Neuronal stem cell (in vitro differentiated cells): ENCODE measurements around the gene RBMS3.

Experiments
- DNase-seq: peaks from one replicate; pipeline ENCODE4 v3.0.0-alpha.2; 2013; ENCODE audit warnings: low spot score
- H2AFZ ChIP-seq: one replicate; pipeline ENCODE4 v1.6.1; 2013; ENCODE audit warnings: mild to moderate bottlenecking, low read length, inconsistent platforms
- H2AK5ac ChIP-seq: 2 replicates; pipeline ENCODE4 v1.6.1; 2013; ENCODE audit warnings: low read depth, mild to moderate bottlenecking, inconsistent platforms, low read length, moderate library complexity, mixed read lengths
- H2BK120ac ChIP-seq: 2 replicates; pipeline ENCODE4 v1.6.1; 2013; ENCODE audit warnings: low read depth, mild to moderate bottlenecking, inconsistent platforms, low read length, moderate library complexity, mixed read lengths
- H2BK12ac ChIP-seq: one replicate; pipeline ENCODE4 v1.6.1; 2013; ENCODE audit warnings: low read length, inconsistent platforms
- H2BK15ac ChIP-seq: 2 replicates; pipeline ENCODE4 v1.6.1; 2013; ENCODE audit warnings: mild to moderate bottlenecking, low read length, inconsistent platforms, mixed read lengths
- H2BK5ac ChIP-seq: one replicate; pipeline ENCODE4 v1.6.1; 2013; ENCODE audit warnings: inconsistent platforms, mild to moderate bottlenecking, low read length, moderate library complexity
- H3K14ac ChIP-seq: one replicate; pipeline ENCODE4 v1.6.1; 2013; ENCODE audit warnings: low read length, inconsistent platforms
- H3K18ac ChIP-seq: 2 replicates; pipeline ENCODE4 v1.6.1; 2013; ENCODE audit warnings: low read length, inconsistent platforms
- H3K23ac ChIP-seq: 2 replicates; pipeline ENCODE4 v1.6.1; 2013; ENCODE audit warnings: low read depth, mild to moderate bottlenecking, mixed read lengths, low read length, inconsistent platforms; ENCODE audit not compliant: poor library complexity
- H3K27ac ChIP-seq: replicated peaks from 3 replicates; pipeline ENCODE4 v1.5.1; 2013; ENCODE audit warnings: low read length, inconsistent platforms
- H3K27me3 ChIP-seq, 3 experiments: 2 replicates each; pipeline ENCODE4 v1.6.1; 2013; ENCODE audit warnings: low read length in 3 of 3, mild to moderate bottlenecking in 2 of 3, inconsistent platforms in 1 of 3, low read depth in 1 of 3, mixed read lengths in 1 of 3, moderate library complexity in 1 of 3; ENCODE audit not compliant: control insufficient read depth in 3 of 3, insufficient read depth in 3 of 3
- H3K36me3 ChIP-seq, 2 donors: replicated peaks in 1 of 2; 2 replicates each; pipeline ENCODE4 v1.6.1; 2013; ENCODE audit warnings: low read length in 2 of 2; ENCODE audit not compliant: control insufficient read depth in 2 of 2, insufficient read depth in 2 of 2
- H3K4ac ChIP-seq: 2 replicates; pipeline ENCODE4 v1.6.1; 2013; ENCODE audit warnings: inconsistent platforms, mild to moderate bottlenecking, low read length, moderate library complexity
- H3K4me1 ChIP-seq, 2 donors: 1 replicate in 1 of 2; 2 replicates in 1 of 2; pipeline ENCODE4 v1.6.1; 2013; ENCODE audit warnings: low read length in 2 of 2, low read depth in 1 of 2; ENCODE audit not compliant: control insufficient read depth in 2 of 2, insufficient read depth in 1 of 2
- H3K4me2 ChIP-seq: one replicate; pipeline ENCODE4 v1.6.1; 2013; ENCODE audit warnings: mild to moderate bottlenecking, low read length, inconsistent platforms; ENCODE audit not compliant: insufficient read depth, poor library complexity, severe bottlenecking
- H3K4me3 ChIP-seq, 2 donors: 2 replicates each; pipeline ENCODE4 v1.5.1; 2013; ENCODE audit warnings: low read length in 2 of 2, mild to moderate bottlenecking in 2 of 2, inconsistent platforms in 1 of 2, moderate library complexity in 1 of 2
- H3K79me1 ChIP-seq: one replicate; pipeline ENCODE4 v1.6.1; 2013; ENCODE audit warnings: low read depth, mild to moderate bottlenecking, inconsistent platforms, low read length, moderate library complexity
- H3K9ac ChIP-seq: one replicate; pipeline ENCODE4 v1.6.1; 2013; ENCODE audit warnings: mild to moderate bottlenecking, low read depth, low read length, inconsistent platforms; ENCODE audit not compliant: poor library complexity
- H3K9me3 ChIP-seq, 2 donors: replicated peaks in 1 of 2; 2 replicates each; pipeline versions ENCODE3 to v1.6.1; 2013; ENCODE audit warnings: low read length in 2 of 2, mild to moderate bottlenecking in 2 of 2, inconsistent platforms in 1 of 2, low read depth in 1 of 2, mixed read lengths in 1 of 2, moderate library complexity in 1 of 2; ENCODE audit not compliant: control insufficient read depth in 2 of 2, insufficient read depth in 1 of 2
- H4K8ac ChIP-seq: one replicate; pipeline ENCODE4 v1.6.1; 2013; ENCODE audit warnings: low read depth, mild to moderate bottlenecking, inconsistent platforms, low read length, moderate library complexity
- H4K91ac ChIP-seq: one replicate; pipeline ENCODE4 v1.6.1; 2013; ENCODE audit warnings: low read length, low read depth, mild to moderate bottlenecking, inconsistent platforms; ENCODE audit not compliant: poor library complexity
- WGBS, 2 donors: extraction: QIAGEN DNeasy Blood & Tissue Kit; methylation state at CpG; one replicate each; pipeline ENCODE4 v1.1.7; 2013; ENCODE audit warnings: missing lambda C conversion rate in 2 of 2, mixed read lengths in 1 of 2; ENCODE audit not compliant: insufficient read length in 2 of 2, insufficient replicate concordance in 1 of 2; ENCODE audit errors: extremely low coverage in 2 of 2; 5-methylcytosine and 5-hydroxymethylcytosine counted together

The RBMS3 gene

GRCh38 chr3:29347412-29347811, 66.5 kb downstream of the RBMS3 start:
- no peak overlapping the region for H3K23ac ChIP-seq
- no peaks in the 10 kb centered on the region for H3K27me3 ChIP-seq
- no peak overlapping the region for H2BK15ac ChIP-seq
- WGBS, 2 donors, result no CpG with 5 or more reads among the region's 5 CpGs
- H3K9ac ChIP-seq, result no peak overlapping the region
- H2AFZ ChIP-seq, result no peak overlapping the region
- H2BK12ac ChIP-seq, result no peak overlapping the region
- H3K4ac ChIP-seq, result no peak overlapping the region
- no peak overlapping the region for H2BK120ac ChIP-seq
- H4K91ac ChIP-seq, result no peak overlapping the region
- H3K18ac ChIP-seq, result no peak overlapping the region
- H3K36me3 ChIP-seq, result no peaks in the 10 kb centered on the region
- H3K14ac ChIP-seq, result no peak overlapping the region
- no peak for DNase-seq
- H4K8ac ChIP-seq, result no peak overlapping the region
- H2BK5ac ChIP-seq, result no peak overlapping the region
- no peak overlapping the region for H3K4me3 ChIP-seq
- H3K27ac ChIP-seq, result no peak overlapping the region
- H3K9me3 ChIP-seq, result no peaks in the 10 kb centered on the region
- H2AK5ac ChIP-seq, result no peak overlapping the region
- H3K79me1 ChIP-seq, result no peaks in the 10 kb centered on the region
- peaks cover 0 to 4% of the 10 kb centered on the region in 2 donors for H3K4me1 ChIP-seq
- H3K4me2 ChIP-seq, result no peak overlapping the region

GRCh38 chr3:29348316-29348715, 67.4 kb downstream of the RBMS3 start:
- no peak overlapping the region for H2BK15ac ChIP-seq
- no CpG with 5 or more reads among the region's 4 CpGs for WGBS, 2 donors
- no peak overlapping the region for H3K18ac ChIP-seq
- no peaks in the 10 kb centered on the region for H3K27me3 ChIP-seq
- no peak overlapping the region for H3K4me2 ChIP-seq
- H3K4ac ChIP-seq, result no peak overlapping the region
- H2BK120ac ChIP-seq, result no peak overlapping the region
- no peak overlapping the region for H3K4me3 ChIP-seq
- no peak overlapping the region for H2AK5ac ChIP-seq
- H3K4me1 ChIP-seq, result peaks cover 0 to 4% of the 10 kb centered on the region in 2 donors
- H3K23ac ChIP-seq, result no peak overlapping the region
- no peak overlapping the region for H2BK5ac ChIP-seq
- H3K14ac ChIP-seq, result no peak overlapping the region
- no peak overlapping the region for H2BK12ac ChIP-seq
- H3K36me3 ChIP-seq, result no peaks in the 10 kb centered on the region
- no peak overlapping the region for H4K91ac ChIP-seq
- H3K9me3 ChIP-seq, result no peaks in the 10 kb centered on the region
- no peak overlapping the region for H3K9ac ChIP-seq
- no peak overlapping the region for H4K8ac ChIP-seq
- H2AFZ ChIP-seq, result no peak overlapping the region
- no peaks in the 10 kb centered on the region for H3K79me1 ChIP-seq
- DNase-seq, result no peak
- no peak overlapping the region for H3K27ac ChIP-seq

- Histone ChIP-seq H3K9me3 (no peaks in the 10 kb centered on the region), H3K9ac (no peak overlapping the region), H2BK15ac (no peak overlapping the region), H3K4me3 (no peak overlapping the region), H2AK5ac (no peak overlapping the region), H3K4me1 (peaks cover 0 to 4% of the 10 kb centered on the region in 2 donors), H4K8ac (no peak overlapping the region), H3K27me3 (no peaks in the 10 kb centered on the region), H3K23ac (no peak overlapping the region), H2AFZ (no peak overlapping the region), H3K4me2 (no peak overlapping the region), H2BK120ac (no peak overlapping the region), H2BK5ac (no peak overlapping the region), H3K18ac (no peak overlapping the region), H4K91ac (no peak overlapping the region), H2BK12ac (no peak overlapping the region), H3K36me3 (no peaks in the 10 kb centered on the region), H3K79me1 (no peaks in the 10 kb centered on the region), H3K14ac (no peak overlapping the region), H3K27ac (no peak overlapping the region), H3K4ac (no peak overlapping the region)
- no peak for DNase-seq
- WGBS, 2 donors, result no CpG with 5 or more reads among the region's 2 CpGs
These were observed 68.2 kb downstream of the RBMS3 start for GRCh38 chr3:29349049-29349448.

- Histone ChIP-seq H4K8ac (no peak overlapping the region), H3K18ac (no peak overlapping the region), H3K4me2 (no peak overlapping the region), H3K4me3 (no peak overlapping the region), H2BK15ac (no peak overlapping the region), H3K27ac (no peak overlapping the region), H4K91ac (no peak overlapping the region), H2BK12ac (no peak overlapping the region), H3K36me3 (no peaks in the 10 kb centered on the region), H2AK5ac (no peak overlapping the region), H3K23ac (no peak overlapping the region), H3K4me1 (no peaks in the 10 kb centered on the region), H2AFZ (no peak overlapping the region), H2BK120ac (no peak overlapping the region), H3K9ac (no peak overlapping the region), H3K9me3 (no peaks in the 10 kb centered on the region), H3K4ac (no peak overlapping the region), H3K27me3 (no peaks in the 10 kb centered on the region), H2BK5ac (no peak overlapping the region), H3K14ac (no peak overlapping the region), H3K79me1 (no peaks in the 10 kb centered on the region)
- WGBS, 2 donors, result no CpG with 5 or more reads among the region's 1 CpG
- no peak for DNase-seq
These were observed 72.9 kb downstream of the RBMS3 start for GRCh38 chr3:29353807-29354206.
